ENCODE data around the gene P2RY2.

P2RY2 gene

GRCh38 chr11:73218106-73218829, at the start of gene P2RY2:
TSS of gene P2RY2 (plus strand) at chr11:73218281. CDS start at chr11:73234160, 15,879 bp downstream.
- H3K27me3 Mint-ChIP-seq (ENCODE audit: low read depth), result peaks cover 48% of the 10 kb centered on the region
- H3K4me3 Mint-ChIP-seq, result peak within 1 kb of the TSS; percentile 62
- H3K36me3 Mint-ChIP-seq (ENCODE audit: low read depth), result peaks cover 1% of the 10 kb centered on the region
- H3K4me1 Mint-ChIP-seq (ENCODE audit: low read depth), result peaks cover 5% of the 10 kb centered on the region
- H3K9me3 Mint-ChIP-seq, result no peaks in the 10 kb centered on the region
- H3K27ac Mint-ChIP-seq, result no peak within 1 kb of the TSS

- Mint-ChIP-seq H3K36me3 (ENCODE audit: low read depth) (no peaks in the 10 kb centered on the region), H3K27ac (no peak overlapping the region), H3K4me1 (ENCODE audit: low read depth) (peaks cover 17% of the 10 kb centered on the region), H3K4me3 (no peak overlapping the region), H3K27me3 (ENCODE audit: low read depth) (no peaks in the 10 kb centered on the region), H3K9me3 (no peaks in the 10 kb centered on the region)
Measured at GRCh38 chr11:73168925-73169579, 49.0 kb upstream of the P2RY2 start.

GRCh38 chr11:73170140-73170539, 47.9 kb upstream of the P2RY2 start:
- Mint-ChIP-seq H3K27me3 (ENCODE audit: low read depth) (no peaks in the 10 kb centered on the region), H3K4me1 (ENCODE audit: low read depth) (peaks cover 20% of the 10 kb centered on the region), H3K4me3 (no peak overlapping the region), H3K27ac (no peak overlapping the region), H3K9me3 (no peaks in the 10 kb centered on the region), H3K36me3 (ENCODE audit: low read depth) (no peaks in the 10 kb centered on the region)

GRCh38 chr11:73171436-73172161, 46.5 kb upstream of the P2RY2 start:
- Mint-ChIP-seq H3K36me3 (ENCODE audit: low read depth) (peaks cover 2% of the 10 kb centered on the region), H3K27me3 (ENCODE audit: low read depth) (no peaks in the 10 kb centered on the region), H3K4me3 (no peak overlapping the region), H3K27ac (no peak overlapping the region), H3K4me1 (ENCODE audit: low read depth) (peaks cover 28% of the 10 kb centered on the region), H3K9me3 (no peaks in the 10 kb centered on the region)

GRCh38 chr11:73172992-73173656, 45.0 kb upstream of the P2RY2 start:
- Mint-ChIP-seq H3K27me3 (ENCODE audit: low read depth) (peaks cover 1% of the 10 kb centered on the region), H3K4me1 (ENCODE audit: low read depth) (peaks cover 33% of the 10 kb centered on the region), H3K27ac (no peak overlapping the region), H3K4me3 (no peak overlapping the region), H3K36me3 (ENCODE audit: low read depth) (peaks cover 3% of the 10 kb centered on the region), H3K9me3 (no peaks in the 10 kb centered on the region)

- no peak overlapping the region for H3K4me3 Mint-ChIP-seq
- H3K36me3 Mint-ChIP-seq (ENCODE audit: low read depth), result peaks cover 3% of the 10 kb centered on the region
- no peak overlapping the region for H3K27ac Mint-ChIP-seq
- no peaks in the 10 kb centered on the region for H3K9me3 Mint-ChIP-seq
- H3K27me3 Mint-ChIP-seq (ENCODE audit: low read depth), result peaks cover 5% of the 10 kb centered on the region
- H3K4me1 Mint-ChIP-seq (ENCODE audit: low read depth), result peaks cover 37% of the 10 kb centered on the region
Measured at GRCh38 chr11:73173755-73174494, 44.2 kb upstream of the P2RY2 start.

- Mint-ChIP-seq H3K4me1 (ENCODE audit: low read depth) (peaks cover 37% of the 10 kb centered on the region), H3K9me3 (no peaks in the 10 kb centered on the region), H3K27me3 (ENCODE audit: low read depth) (peaks cover 5% of the 10 kb centered on the region), H3K36me3 (ENCODE audit: low read depth) (peaks cover 3% of the 10 kb centered on the region), H3K27ac (no peak overlapping the region), H3K4me3 (no peak overlapping the region)
Measured at GRCh38 chr11:73174495-73174791, 43.6 kb upstream of the P2RY2 start.

GRCh38 chr11:73175551-73176144, 42.4 kb upstream of the P2RY2 start:
- Mint-ChIP-seq H3K9me3 (no peaks in the 10 kb centered on the region), H3K36me3 (ENCODE audit: low read depth) (peaks cover 3% of the 10 kb centered on the region), H3K4me1 (ENCODE audit: low read depth) (peaks cover 37% of the 10 kb centered on the region), H3K27me3 (ENCODE audit: low read depth) (peaks cover 5% of the 10 kb centered on the region), H3K27ac (no peak overlapping the region), H3K4me3 (no peak overlapping the region)

GRCh38 chr11:73176145-73176873, 41.8 kb upstream of the P2RY2 start:
- H3K27me3 Mint-ChIP-seq (ENCODE audit: low read depth), result peaks cover 5% of the 10 kb centered on the region
- no peaks in the 10 kb centered on the region for H3K9me3 Mint-ChIP-seq
- H3K27ac Mint-ChIP-seq, result no peak overlapping the region
- H3K4me1 Mint-ChIP-seq (ENCODE audit: low read depth), result peaks cover 36% of the 10 kb centered on the region
- peaks cover 3% of the 10 kb centered on the region for H3K36me3 Mint-ChIP-seq (ENCODE audit: low read depth)
- no peak overlapping the region for H3K4me3 Mint-ChIP-seq

GRCh38 chr11:73176874-73177155, 41.3 kb upstream of the P2RY2 start:
- no peak overlapping the region for H3K27ac Mint-ChIP-seq
- H3K4me3 Mint-ChIP-seq, result no peak overlapping the region
- peaks cover 9% of the 10 kb centered on the region for H3K27me3 Mint-ChIP-seq (ENCODE audit: low read depth)
- H3K9me3 Mint-ChIP-seq, result no peaks in the 10 kb centered on the region
- peaks cover 3% of the 10 kb centered on the region for H3K36me3 Mint-ChIP-seq (ENCODE audit: low read depth)
- H3K4me1 Mint-ChIP-seq (ENCODE audit: low read depth), result peaks cover 31% of the 10 kb centered on the region

GRCh38 chr11:73177380-73177777, 40.7 kb upstream of the P2RY2 start:
- H3K27me3 Mint-ChIP-seq (ENCODE audit: low read depth), result peaks cover 13% of the 10 kb centered on the region
- peaks cover 3% of the 10 kb centered on the region for H3K36me3 Mint-ChIP-seq (ENCODE audit: low read depth)
- H3K4me3 Mint-ChIP-seq, result no peak overlapping the region
- H3K27ac Mint-ChIP-seq, result no peak overlapping the region
- no peaks in the 10 kb centered on the region for H3K9me3 Mint-ChIP-seq
- H3K4me1 Mint-ChIP-seq (ENCODE audit: low read depth), result peaks cover 31% of the 10 kb centered on the region

- Mint-ChIP-seq H3K27me3 (ENCODE audit: low read depth) (peaks cover 14% of the 10 kb centered on the region), H3K36me3 (ENCODE audit: low read depth) (peaks cover 3% of the 10 kb centered on the region), H3K4me3 (no peak overlapping the region), H3K9me3 (no peaks in the 10 kb centered on the region), H3K4me1 (ENCODE audit: low read depth) (peaks cover 29% of the 10 kb centered on the region), H3K27ac (peak overlapping the region; percentile 6)
Measured at GRCh38 chr11:73177778-73178539, 40.1 kb upstream of the P2RY2 start.

GRCh38 chr11:73178681-73179080, 39.4 kb upstream of the P2RY2 start:
- peaks cover 3% of the 10 kb centered on the region for H3K36me3 Mint-ChIP-seq (ENCODE audit: low read depth)
- H3K4me3 Mint-ChIP-seq, result no peak overlapping the region
- H3K27ac Mint-ChIP-seq, result no peak overlapping the region
- H3K9me3 Mint-ChIP-seq, result no peaks in the 10 kb centered on the region
- H3K27me3 Mint-ChIP-seq (ENCODE audit: low read depth), result peaks cover 19% of the 10 kb centered on the region
- peaks cover 28% of the 10 kb centered on the region for H3K4me1 Mint-ChIP-seq (ENCODE audit: low read depth)
